A549 treated with RU486 at 1 μM for 4 hours (cell line): ENCODE measurements around the gene ANKRD10. TPM values are rescaled to one million over a fixed set of nuclear protein-coding genes. Genes with fewer than 3 reads are reported as not detected.

Experiments used
- total RNA-seq: library from RNA; stranded (reverse); fragments of 200-300 nt; extraction: Qiagen RNA extraction; gene quantifications from 5 replicates; pipeline ENCODE4 v1.2.3, GENCODE V29; 2022; ENCODE audit warnings: low read depth

Gene ANKRD10
- total RNA-seq, result 42.3 to 58.4 TPM (median 49.6 TPM) in 5 replicates

DNA sequence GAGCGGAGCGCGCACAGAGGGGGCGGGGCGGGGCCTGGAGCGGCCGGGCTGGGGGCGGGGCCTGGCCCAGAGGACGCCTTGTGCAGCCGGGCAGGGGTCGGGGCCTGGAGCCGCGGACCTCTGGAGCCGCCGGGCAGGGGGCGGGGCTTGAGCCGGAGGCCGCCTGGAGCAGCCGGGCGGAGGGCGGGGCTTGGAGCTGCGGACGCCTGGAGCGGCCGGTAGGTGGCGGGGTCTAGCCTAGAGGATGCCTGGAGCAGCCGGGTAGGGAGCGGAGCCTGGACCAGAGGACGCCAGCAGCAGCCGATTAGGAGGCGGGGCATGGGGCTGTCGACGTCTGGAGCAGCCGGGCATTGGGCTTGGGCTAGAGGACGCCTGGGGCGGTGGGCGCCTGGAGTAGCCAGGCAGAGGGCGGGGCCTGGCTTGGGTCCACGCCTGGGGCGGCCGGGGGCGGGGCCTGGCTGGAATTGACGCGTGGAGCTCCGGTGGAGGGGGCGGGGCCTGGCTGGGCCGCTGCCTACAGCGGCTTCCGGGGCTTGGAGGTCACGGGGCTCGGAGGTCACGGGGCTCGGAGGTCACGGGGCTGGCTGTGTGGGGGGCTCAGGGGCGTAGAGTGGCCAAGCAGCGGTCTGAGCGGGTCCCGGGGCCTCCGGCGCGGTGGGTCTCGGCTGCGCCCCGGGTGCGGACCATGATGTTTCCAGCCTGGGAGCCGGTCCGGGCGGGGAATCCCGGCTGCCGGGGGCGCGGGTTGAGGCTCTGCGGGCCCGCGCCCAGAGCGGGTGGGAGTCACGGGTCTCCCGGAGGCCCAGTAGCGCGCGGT lies at the start of gene ANKRD10:
Gene ANKRD10 (minus strand): TSS at position 13 of the 817 bp plus-strand sequence. CDS start 135 bp downstream, outside the sequence.

Other genes with a start within 250 kb of the ANKRD10 start
- gene CARS2, start 209.0 kb downstream of the ANKRD10 start, total RNA-seq, result 45.4 to 58.4 TPM (median 55.5 TPM) in 5 replicates
- gene ING1, start 201.4 kb downstream of the ANKRD10 start, total RNA-seq, result 9.8 to 14.6 TPM (median 12.2 TPM) in 5 replicates
- 18.5 to 21.8 TPM (median 21.1 TPM) in 5 replicates for gene ARHGEF7, start 200.2 kb upstream of the ANKRD10 start, total RNA-seq